Activated naive CD8-positive, alpha-beta T cell treated with anti-CD3 and anti-CD28 coated beads, Interleukin-2, amount 50 U/mL, for 16 hours (primary cell): ENCODE measurements around the gene OLAH.
A peak's percentile ranks its signal among the peaks of the same experiment; 100 is the strongest.

Experiments
- DNase-seq: peaks from one replicate; pipeline ENCODE4 v3.0.0-alpha.2; 2020; ENCODE audit warnings: low read depth, low spot score

OLAH gene

GRCh38 chr10:15069230-15069629 lies 25.5 kb downstream of the OLAH start:
- DNase-seq: no peak

DNA sequence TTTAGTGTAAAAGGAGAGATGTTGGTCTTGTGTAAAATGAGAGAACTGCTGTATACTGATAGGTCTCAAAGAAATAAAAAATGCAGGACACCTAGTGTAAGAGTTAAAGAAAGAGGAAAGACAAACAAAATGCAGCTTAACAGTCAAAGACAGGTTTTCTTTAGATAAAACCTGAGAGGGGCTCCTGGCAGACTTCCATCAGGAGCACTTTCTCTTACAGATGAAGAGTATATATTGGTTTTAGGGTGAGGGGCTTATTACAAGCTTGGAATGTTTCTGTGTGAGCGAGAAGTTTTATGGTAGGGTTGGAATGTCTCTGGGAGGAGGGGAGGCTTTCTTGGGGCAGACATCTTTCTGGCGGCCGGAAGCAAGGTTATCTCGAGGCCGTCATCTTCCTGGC lies 28.6 kb downstream of the OLAH start:
- DNase-seq: no peak

- DNase-seq: no peak
Observed at GRCh38 chr10:15075421-15075820, 31.7 kb downstream of the OLAH start.

GRCh38 chr10:15083674-15084501 lies 40.1 kb downstream of the OLAH start:
- DNase-seq: no peak

DNA sequence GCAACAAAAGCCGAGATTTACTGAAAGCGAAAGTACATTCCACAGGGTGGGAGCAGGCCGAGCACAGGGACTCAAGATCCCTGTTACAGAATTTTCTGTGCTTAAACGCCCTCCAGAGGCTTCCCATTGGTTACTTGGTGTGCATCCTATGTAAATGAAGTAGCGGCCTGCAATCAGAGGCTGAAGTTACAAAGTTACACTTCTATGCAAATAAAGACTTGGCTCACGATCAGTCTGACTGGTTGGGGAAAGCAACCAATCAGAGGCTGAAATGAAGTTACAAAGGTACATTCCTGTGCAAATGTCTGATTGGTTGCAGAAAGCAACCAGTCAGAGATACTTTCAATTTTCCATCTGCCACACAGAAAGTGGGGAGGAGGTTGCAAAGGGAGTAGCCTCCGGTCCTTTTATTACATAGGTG lies 40.8 kb downstream of the OLAH start:
- no peak for DNase-seq

DNA sequence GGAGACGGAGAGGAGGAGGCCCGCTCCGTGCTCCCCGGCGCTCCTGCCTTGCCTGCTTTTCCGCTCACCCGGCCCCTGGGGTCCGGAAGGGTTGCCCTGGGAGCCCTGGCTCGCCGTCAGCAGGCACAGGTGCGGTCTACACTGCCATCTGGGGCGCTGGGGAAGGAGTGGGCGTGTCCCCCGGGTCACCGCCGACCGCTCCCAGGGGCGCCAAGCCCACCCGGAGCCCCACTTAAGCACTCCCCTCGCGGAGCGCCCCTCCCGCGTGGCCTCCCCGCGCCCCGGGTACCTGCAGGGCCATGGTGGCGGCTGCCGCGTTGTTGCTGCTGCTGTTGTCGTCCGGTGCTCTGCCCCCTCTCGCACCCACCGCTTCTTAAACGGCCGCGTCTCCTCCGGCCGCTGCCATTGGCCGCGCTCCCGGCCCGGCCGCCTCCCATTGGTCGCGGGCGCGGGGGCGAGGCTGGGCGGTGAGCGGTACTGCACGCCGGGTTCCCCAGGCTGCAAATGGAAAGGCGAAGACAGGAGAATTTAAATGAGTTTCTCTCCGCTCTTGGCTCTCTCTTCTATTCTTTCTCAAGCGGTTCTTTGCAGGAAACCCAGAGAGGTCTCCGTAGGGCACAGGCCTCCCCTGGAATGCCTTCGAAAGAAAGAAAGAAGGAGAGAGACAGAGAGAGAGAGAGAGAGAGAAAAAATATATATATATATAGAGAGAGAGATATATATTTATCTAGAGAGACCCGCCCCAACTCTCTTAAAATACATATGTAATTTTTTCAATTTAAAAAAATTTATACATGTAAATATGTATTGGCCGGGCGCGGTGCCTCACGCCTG lies 44.9 kb downstream of the OLAH start, which contains the start of gene ACBD7:
Gene ACBD7 (minus strand): TSS at position 349 of the 834 bp plus-strand sequence. CDS start 48 bp downstream, at position 301.
- DNase-seq: peak; percentile 54

- DNase-seq: no peak
Observed at GRCh38 chr10:15091418-15091817, 47.7 kb downstream of the OLAH start.

- DNase-seq: no peak
Observed at GRCh38 chr10:15092855-15093408, 49.2 kb downstream of the OLAH start.

DNA sequence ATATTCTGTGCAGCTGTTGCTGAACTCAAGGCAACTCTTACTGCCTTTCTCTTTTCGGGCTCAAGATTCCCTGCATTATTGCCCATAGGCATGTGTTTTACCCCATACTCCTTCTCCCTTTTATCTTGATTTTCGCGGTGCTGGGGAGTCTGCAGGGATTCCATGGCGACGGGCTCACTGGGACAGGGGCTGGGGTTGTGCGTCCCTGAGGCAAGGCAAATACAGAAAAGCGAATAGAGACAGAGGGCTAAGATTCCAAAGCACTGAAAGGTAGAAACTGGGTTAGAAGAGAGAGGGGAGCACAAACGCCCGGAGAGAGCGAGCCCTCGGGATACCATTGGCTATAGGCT lies 52.9 kb downstream of the OLAH start:
- DNase-seq: no peak

GRCh38 chr10:15097011-15097812 lies 53.5 kb downstream of the OLAH start, which contains the start of gene RPP38:
Gene RPP38 (plus strand): TSS chr10:15097355. CDS start chr10:15103315, 5,960 bp downstream.
- peak; percentile 92 for DNase-seq

DNA sequence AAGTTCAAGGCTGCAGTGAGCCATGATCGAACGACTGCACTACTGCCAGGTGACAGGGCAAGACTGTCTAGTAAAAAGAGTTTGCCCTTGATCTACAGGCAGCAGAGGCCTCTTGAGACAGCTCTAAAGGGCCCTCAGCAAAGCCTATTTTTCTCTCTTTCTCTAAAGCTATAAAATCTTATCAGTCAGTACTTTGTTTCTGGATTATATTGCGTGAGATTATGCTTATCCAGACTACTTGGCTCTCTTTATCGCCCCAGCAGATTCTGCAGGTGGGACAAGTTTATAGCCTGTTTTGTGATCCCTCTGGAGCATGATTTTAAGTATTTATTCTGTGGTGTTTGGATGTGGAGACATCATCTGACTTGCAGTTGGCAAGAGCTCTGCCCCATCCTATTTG lies 56.1 kb downstream of the OLAH start:
- DNase-seq: no peak

- DNase-seq: no peak
Observed at GRCh38 chr10:15103513-15103912, 59.8 kb downstream of the OLAH start.

DNA sequence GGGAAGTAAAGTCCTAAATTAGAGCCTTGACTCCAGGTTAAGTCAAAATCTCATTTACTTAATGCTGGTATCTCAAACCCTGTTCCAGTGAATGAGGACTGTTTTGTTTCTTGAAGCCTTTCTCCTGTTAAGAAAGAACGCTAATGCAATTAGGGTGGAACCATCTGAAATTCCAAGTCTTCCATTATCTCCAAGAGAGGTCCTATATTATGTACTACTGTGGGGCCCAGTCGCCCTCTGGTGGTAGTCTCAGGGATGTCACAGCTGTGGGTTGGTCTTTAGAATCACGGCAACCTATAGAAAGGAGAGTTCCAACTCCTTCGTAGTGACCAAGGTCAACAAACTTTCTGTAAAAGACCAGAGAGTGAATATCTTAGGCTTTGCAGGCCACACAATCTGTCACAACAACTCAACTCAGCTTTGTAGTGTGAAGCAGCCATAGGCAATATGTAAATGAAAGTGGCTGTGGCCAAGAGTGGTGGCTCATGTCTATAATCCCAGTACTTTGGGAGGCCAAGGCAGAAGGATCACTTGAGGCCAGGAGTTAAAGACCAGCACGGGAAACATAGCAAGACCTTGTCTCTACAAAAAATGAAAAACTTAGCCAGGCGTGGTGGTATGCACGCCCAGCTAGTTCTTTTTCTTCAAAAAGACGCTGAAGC lies 62.7 kb downstream of the OLAH start:
- DNase-seq: peak; percentile 35

GRCh38 chr10:15112657-15113056 lies 68.9 kb downstream of the OLAH start:
- DNase-seq: no peak

GRCh38 chr10:15113766-15114165 lies 70.0 kb downstream of the OLAH start:
- DNase-seq: no peak

GRCh38 chr10:15116225-15116624 lies 72.5 kb downstream of the OLAH start:
- no peak for DNase-seq

DNA sequence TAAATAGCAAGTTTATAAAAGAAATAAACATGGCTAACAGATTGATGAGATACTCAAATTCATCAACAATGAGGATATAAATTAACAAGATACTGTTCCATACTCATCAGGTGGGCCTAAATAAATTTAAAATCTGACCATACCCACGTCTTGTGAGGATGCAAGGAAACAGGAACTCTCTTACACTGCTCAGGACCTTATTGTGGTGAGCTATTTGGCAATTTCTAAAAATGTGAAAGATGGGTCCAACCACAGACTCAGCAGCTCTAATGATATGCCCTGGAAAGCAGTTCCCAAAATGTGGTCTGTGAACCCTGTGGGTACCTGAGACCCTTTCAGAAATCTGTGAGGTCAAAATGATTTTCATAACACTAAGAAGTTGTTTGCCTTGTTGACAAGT lies 74.9 kb downstream of the OLAH start:
- DNase-seq: no peak

DNA sequence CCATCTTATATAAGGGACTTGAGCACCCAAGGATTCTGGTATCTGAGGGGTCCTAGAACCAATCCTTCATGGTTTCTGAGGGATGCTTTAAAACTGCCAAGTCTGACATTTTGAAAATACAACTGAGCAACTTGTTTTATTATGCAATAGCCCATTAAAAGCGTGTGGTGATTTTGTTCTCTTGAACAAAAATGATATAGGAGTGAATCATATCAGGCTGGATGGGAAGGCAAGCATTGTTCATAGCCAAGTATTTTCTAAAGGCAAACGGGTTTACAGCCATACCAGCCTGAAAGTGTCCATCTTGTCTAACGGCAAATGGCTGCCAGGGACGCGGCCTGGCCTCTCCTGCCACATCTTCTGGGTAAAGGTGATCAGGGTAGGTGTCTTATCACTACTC lies 76.8 kb downstream of the OLAH start:
- DNase-seq: no peak

- DNase-seq: no peak
Observed at GRCh38 chr10:15121707-15122106, 78.0 kb downstream of the OLAH start.

- no peak for DNase-seq
Observed at GRCh38 chr10:15122477-15123030, 78.8 kb downstream of the OLAH start.
